GM18508 (cell line): Measurements from ENCODE around the gene OTOP3.
"Not testable (repeated sequence)": the region's sequence is repeated elsewhere in the genome, so short reads cannot be mapped to it uniquely, and the experiment has no call there.

Experiments used
- ATAC-seq: cut with Tn5 transposase; IDR thresholded peaks from one replicate; pipeline ENCODE4 v1.9.1; 2021; ENCODE audit warnings: moderate number of reproducible peaks; ENCODE audit not compliant: insufficient read depth, unreplicated experiment

The OTOP3 gene

DNA sequence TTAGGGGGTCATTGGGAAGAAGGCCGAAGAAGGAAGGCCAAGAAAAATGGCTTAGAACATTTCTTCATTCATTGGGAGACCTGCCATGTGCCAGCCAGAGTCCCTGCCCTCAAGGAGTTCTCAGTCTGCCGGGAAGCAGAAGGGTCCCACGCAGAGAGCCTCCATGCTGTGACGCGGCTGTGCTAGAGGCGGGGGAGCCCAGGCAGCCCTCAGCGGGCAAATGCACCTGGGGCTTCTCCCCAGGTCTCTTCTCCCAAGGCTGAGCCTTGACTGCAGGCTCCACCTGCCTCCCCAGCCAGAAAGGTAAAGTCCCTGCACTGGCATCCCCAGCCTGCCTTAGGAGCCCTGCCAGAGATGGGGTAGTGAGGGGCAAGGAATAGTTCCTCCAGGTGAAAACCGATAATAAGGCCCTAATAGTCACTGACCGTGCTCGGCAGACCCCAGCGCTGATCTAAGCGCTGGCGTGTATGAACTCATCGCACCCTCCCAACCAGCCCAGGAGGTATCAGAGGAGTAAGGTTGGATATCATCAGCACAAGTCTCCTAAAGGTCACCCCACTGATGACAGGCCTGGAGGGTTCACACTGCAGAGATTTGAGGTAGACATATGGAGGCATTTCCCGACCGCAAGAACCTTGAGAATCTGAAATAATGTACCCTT lies 45.8 kb downstream of the OTOP3 start:
- ATAC-seq = no peak

DNA sequence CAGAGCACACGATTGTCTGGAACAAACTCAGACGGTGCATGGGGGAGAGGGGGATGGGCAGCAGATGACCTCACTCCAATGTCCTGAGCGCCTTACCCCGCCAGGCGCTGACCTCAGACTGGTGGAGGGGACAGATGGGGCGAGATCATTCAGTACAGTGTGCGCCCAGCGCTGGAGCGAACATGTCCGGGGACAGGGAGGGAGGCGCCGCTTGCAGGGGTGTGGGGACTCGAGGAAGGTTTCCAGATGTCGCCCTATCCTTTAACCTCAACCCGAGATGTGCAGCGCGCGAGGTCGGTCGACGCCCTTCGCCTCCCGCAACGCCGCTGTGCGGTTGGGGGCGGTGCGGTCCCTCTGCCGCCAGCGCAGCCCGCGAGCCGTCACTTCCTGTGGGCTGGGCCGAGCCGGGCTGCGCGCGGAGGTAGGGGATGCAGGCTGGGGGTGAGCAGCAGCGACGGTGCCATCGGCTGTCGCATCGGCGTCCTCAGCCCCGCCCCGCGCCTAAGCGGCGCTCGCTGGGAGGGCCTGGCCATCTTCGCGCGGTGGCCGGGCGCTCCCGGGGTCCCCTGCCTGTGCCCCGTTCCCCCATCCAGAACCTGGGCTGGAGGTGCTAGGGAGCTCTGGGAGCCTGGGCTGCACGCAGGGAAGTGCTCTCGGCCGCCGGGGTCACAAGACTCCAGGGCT lies 46.4 kb downstream of the OTOP3 start:
- no peak for ATAC-seq

DNA sequence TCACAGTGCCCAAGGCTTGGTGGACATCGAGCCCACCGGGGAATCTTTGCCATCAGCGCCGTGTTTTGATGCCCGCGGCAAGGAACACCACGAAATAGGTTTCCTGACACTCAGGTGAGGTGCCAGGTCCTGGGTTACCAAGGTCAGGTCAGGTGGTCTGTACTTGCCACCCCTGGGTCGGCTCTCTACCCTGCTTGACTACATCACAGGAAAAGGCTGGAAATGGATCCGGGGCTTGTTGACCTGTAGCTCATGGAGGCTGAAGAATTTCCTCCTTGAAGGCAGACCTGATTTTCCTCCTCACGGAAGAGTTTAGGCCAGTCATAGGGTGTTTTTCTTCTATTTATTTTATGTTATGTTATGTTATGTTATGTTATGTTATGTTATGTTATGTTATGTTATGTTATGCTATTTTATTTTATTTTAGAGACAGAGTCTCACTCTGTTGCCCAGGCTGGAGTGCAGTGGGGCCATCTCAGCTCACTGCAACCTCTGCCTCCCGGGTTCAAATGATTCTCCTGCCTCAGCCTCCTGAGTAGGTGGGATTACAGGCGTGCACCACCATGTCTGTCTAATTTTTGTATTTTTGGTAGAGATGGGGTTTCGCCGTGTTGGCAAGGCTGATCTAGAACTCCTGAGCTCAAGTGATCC lies 47.1 kb downstream of the OTOP3 start:
- ATAC-seq = not testable (repeated sequence)

DNA sequence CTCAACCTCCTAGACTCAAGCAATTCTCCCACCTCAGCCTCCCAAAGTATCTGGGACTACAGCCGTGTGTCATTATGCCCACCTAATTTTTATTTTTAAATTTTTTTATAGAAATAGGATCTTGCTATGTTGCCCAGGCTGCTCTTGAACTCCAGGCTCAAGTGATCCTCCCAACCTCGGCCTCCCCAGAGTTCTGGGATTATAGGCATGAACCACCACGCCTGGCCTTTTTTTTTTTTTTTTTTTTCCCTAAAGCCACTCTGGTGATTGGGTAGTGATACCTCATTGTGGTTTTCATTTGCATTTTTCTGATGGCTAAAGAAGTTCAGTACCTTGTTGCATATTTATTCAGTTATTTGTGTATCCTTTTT lies 50.5 kb downstream of the OTOP3 start:
- ATAC-seq = no peak

DNA sequence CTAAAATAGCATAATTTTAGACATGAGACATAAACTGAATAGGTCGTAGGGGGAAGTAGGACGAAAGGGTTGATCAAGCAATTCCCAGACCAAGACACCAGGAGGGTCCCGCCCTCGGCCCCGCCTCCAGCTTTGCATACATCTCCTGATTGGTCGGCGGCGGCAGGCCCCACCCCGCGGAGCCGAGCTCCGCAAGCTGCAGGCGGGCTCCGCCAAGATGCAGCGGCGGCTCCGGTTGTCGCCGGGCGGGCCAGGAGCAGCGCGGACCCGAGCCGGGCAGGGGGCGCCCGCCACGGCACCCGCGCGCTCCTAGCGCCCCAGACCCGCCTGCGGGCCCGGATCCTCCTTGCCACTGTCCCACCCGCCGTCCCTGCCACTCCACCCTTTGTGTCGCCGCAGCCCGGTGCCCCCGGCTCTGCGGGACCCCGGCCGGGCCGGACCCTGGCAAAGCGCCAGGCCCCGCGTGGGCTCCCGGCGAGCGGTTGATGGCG lies 51.8 kb downstream of the OTOP3 start, which contains the start of gene CDR2L:
TSS of gene CDR2L (plus strand) at position 215 of the 491 bp plus-strand sequence. CDS start 412 bp downstream, outside the sequence.
- no peak for ATAC-seq

DNA sequence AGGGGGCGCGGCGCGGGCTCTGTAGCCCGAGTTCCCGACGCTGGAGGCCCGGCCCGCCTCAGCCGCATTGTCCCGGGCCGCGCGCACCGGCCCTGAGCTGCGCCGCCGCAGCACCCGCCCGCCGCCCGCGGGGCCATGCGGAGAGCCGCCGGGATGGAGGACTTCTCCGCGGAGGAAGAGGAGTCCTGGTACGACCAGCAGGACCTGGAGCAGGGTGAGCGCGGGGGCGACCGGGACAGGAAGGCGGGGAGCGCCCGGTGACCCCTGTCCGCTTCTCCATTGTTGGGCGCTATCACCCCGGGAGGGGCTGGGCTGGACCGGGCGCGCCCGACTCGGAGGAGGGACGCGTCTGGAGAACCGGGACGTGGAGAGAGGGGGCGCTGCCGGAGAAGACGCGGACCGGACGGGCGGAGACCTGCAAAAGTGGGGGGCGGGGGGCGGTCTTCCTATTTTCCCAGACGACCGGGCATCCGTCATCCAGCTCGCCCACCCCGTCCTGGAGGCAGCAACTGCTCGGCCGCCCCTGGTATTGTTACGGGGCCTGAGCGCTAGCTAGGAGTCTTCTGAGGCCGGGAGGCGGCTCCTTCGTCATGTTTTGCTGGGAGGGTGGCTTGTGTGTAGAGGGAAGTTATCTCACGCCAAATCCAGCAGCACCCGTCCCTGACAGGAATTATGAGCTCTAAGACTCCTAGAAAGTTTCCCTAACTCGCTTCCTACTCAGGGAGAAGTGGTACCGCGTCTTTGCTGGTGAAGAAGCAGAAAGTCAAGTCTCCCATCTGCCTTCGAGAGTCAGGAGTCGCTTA lies 52.4 kb downstream of the OTOP3 start:
- ATAC-seq = no peak

DNA sequence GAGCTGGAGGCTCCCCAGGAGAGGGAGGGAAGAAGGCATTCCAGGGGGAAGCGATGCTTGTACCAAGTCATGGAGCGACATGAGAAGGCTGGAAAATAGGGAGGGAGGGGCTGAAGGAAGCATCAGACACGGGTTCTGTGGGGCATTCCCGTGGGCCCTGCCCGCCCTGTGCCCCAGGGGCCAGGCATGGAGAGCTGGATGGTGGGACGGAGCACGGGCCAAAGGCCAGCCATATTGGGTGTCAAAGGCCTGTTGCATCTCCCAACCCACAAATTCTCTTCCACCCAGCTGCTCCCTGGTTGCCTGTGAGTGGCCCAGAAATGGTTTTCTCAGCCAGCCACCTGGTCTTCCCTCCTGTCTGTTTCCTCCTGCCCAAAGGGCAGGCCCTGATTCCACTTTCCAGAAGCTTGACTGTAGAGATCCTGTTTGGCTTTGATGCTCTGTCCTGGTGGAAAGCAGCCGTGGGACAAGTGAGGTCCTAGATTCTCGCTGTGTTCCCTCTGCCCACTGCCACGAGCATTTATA lies 54.9 kb downstream of the OTOP3 start:
- ATAC-seq = no peak

DNA sequence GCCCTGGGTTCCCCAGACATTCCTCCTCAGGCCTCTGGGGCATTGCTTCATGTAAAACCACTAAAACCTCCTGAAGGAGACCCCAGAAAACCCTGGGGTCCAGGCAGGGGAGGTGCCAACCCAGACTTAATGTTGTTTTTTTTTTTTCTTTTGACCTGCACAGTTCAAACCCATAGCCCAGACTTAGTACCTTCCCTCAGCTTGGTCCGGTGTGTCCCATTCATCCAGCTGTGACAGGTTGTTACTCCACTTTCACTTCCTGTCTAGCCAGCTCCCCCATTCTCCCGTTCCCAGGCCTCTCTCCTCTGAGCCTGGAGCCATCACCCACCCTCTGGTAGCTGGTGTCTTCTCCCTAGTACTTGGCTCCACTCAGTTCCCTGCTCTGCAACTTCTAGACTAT lies 56.5 kb downstream of the OTOP3 start:
- no peak for ATAC-seq

DNA sequence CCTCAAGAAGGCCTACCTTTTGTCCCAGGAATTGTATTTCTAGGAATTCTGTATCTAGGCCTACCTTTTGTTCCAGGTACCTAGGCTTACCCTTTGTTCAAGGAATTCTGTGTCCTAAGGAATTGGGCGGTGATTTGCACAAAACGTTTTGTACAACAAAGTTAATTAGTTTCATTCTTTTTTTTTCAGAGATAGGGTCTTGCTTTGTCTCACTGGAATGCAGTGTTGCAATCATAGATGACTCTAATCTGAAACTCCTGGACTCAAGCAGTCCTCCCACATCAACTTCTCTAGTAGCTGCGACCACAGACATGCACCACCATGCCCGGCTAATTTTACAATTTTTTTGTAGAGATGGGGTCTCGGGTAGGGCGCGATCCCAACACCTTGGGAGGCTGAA lies 58.7 kb downstream of the OTOP3 start:
- no peak for ATAC-seq

DNA sequence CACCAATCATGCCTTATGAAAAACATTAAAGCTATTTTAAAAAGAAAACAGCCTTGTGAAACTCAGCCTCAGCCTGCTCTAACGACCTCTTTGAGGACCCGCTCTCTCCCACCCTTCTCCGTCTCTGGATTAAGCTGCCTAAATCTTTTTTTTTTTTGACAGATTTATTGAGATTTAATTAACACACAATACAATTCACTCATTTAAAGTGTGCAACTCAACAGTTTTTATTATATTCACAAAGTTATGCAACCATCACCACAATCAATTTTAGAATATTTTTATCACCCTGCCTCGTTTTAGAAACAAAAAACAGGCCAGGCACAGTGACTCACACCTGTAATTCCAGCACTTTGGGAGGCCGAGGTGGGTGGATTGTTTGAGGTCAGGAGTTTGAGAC lies 60.1 kb downstream of the OTOP3 start:
- ATAC-seq = no peak

DNA sequence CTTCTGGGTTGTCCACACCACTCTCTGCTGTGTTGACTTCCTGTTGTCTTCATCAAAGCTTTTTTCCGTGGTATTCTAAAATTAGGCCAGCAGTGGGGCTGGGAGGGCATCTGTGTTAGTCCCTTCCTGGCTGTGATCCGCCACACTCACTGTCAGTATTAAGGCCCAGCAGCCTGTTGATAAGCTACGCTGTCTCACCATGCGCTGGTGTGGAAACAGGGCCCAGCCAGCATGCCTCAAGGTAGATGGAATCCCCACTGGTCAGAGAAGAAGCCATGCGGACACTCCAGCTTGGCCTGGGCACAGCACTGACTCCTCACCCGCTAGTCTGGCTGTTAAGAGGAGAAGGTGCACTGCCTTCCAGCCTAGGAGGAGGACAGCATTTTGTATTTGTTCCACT lies 63.1 kb downstream of the OTOP3 start:
- ATAC-seq = no peak

DNA sequence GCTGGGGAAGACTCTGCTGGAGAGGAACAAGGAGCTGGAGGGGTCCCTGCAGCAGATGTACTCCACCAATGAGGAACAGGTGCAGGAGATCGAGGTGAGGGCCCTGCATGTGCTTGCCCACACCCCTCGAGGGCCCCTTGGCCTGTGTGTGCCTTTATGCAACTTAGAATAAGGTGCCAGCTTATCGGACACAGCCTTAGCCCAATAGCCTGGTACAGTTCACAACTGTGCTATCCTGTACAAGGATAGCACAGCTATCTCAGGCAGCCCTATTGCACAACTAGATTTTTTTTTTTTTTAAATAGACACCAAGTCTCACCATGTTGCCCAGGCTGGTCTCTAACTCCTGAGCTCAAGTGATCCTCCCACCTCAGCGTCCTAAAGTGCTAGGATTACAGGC lies 63.8 kb downstream of the OTOP3 start:
- no peak for ATAC-seq
